ENCODE measurements around the gene KLHL22. TPM values are rescaled to one million over a fixed set of nuclear protein-coding genes. Genes with fewer than 3 reads are reported as not detected.

Gene KLHL22
- total and polyA plus RNA-seq, 7 donors, result 8.4 to 24.3 (median 14.6) TPM

GRCh38 chr22:20463324-20464095 lies 32.1 kb downstream of the KLHL22 start:
- 22 to 35% (median 34%) methylated on average over 2 of the region's 2 CpGs for WGBS, 3 donors
- H3K4me3 ChIP-seq, result no peak overlapping the region
- TF ChIP-seq CTCF (IDR thresholded peaks at IDR 0.05), result no peak
- ATAC-seq (peak; percentile 87 to 93 (median 92)), DNase-seq (peak; percentile 28 to 77)
- H3K36me3 ChIP-seq (ENCODE audit: insufficient read depth in 1 of 2, low read depth in 1 of 2), result peaks cover 0 to 23% of the 10 kb centered on the region in 2 donors
- intact Hi-C loops (cut with DNase I), result no loop called here
- H3K9me3 ChIP-seq, result no peaks in the 10 kb centered on the region
- H3K4me1 ChIP-seq, result peaks cover 16% of the 10 kb centered on the region
- H3K27ac ChIP-seq, result peak overlapping the region; percentile 11
- H3K27me3 ChIP-seq (ENCODE audit: insufficient read depth in 3 of 3, low read length in 2 of 3), result no peaks in the 10 kb centered on the region

GRCh38 chr22:20459862-20460261 lies 35.7 kb downstream of the KLHL22 start:
- Histone ChIP-seq H3K4me1 (peaks cover 16% of the 10 kb centered on the region), H3K9me3 (no peaks in the 10 kb centered on the region), H3K27me3 (ENCODE audit: insufficient read depth in 3 of 3, low read length in 2 of 3) (no peaks in the 10 kb centered on the region), H3K4me3 (no peak overlapping the region), H3K36me3 (ENCODE audit: insufficient read depth in 1 of 2, low read depth in 1 of 2) (peaks cover 0 to 33% of the 10 kb centered on the region in 2 donors), H3K27ac (no peak overlapping the region)
- ATAC-seq (no peak), DNase-seq (peak in 1 of 2 donors; percentile 19)
- TF ChIP-seq CTCF (IDR thresholded peaks at IDR 0.05), result no peak
- 96 to 99% (median 97%) methylated on average over 4 of the region's 4 CpGs for WGBS, 3 donors
- intact Hi-C loops (cut with DNase I), result no loop called here

GRCh38 chr22:20459152-20459542 lies 36.4 kb downstream of the KLHL22 start:
- no peak for TF ChIP-seq CTCF (IDR thresholded peaks at IDR 0.05)
- peaks cover 0 to 26% of the 10 kb centered on the region in 2 donors for H3K36me3 ChIP-seq (ENCODE audit: insufficient read depth in 1 of 2, low read depth in 1 of 2)
- no peak overlapping the region for H3K4me3 ChIP-seq
- no peaks in the 10 kb centered on the region for H3K27me3 ChIP-seq (ENCODE audit: insufficient read depth in 3 of 3, low read length in 2 of 3)
- peaks cover 15% of the 10 kb centered on the region for H3K4me1 ChIP-seq
- intact Hi-C loops (cut with DNase I), result no loop called here
- 95 to 100% (median 96%) methylated on average over 3 of the region's 3 CpGs for WGBS, 3 donors
- H3K27ac ChIP-seq, result no peak overlapping the region
- ATAC-seq (no peak), DNase-seq (peak in 1 of 2 donors; percentile 25)
- H3K9me3 ChIP-seq, result no peaks in the 10 kb centered on the region

- no peak overlapping the region for H3K4me3 ChIP-seq
- intact Hi-C loops (cut with DNase I), result no loop called here
- no peak for TF ChIP-seq CTCF (IDR thresholded peaks at IDR 0.05)
- no peaks in the 10 kb centered on the region for H3K27me3 ChIP-seq (ENCODE audit: insufficient read depth in 3 of 3, low read length in 2 of 3)
- H3K27ac ChIP-seq, result no peak overlapping the region
- peaks cover 10% of the 10 kb centered on the region for H3K4me1 ChIP-seq
- WGBS, 3 donors, result 75 to 81% (median 76%) methylated on average over 8 of the region's 8 CpGs
- H3K36me3 ChIP-seq (ENCODE audit: insufficient read depth in 1 of 2, low read depth in 1 of 2), result peaks cover 0 to 28% of the 10 kb centered on the region in 2 donors
- no peaks in the 10 kb centered on the region for H3K9me3 ChIP-seq
- peak in 1 of 2 donors; percentile 19 for DNase-seq
- no peak for ATAC-seq
Measured at GRCh38 chr22:20458530-20459151, 37.0 kb downstream of the KLHL22 start.

All from psoas muscle (tissue), 8 donors.